ENCODE data around the gene EML6. TPM values are rescaled to one million over a fixed set of nuclear protein-coding genes. Genes with fewer than 3 reads are reported as not detected.
A peak's percentile ranks its signal among the peaks of the same experiment; 100 is the strongest.

EML6 gene
- total RNA-seq, 4 donors from 2014 or later, result 2.3 to 15.1 (median 4.1) TPM

DNA sequence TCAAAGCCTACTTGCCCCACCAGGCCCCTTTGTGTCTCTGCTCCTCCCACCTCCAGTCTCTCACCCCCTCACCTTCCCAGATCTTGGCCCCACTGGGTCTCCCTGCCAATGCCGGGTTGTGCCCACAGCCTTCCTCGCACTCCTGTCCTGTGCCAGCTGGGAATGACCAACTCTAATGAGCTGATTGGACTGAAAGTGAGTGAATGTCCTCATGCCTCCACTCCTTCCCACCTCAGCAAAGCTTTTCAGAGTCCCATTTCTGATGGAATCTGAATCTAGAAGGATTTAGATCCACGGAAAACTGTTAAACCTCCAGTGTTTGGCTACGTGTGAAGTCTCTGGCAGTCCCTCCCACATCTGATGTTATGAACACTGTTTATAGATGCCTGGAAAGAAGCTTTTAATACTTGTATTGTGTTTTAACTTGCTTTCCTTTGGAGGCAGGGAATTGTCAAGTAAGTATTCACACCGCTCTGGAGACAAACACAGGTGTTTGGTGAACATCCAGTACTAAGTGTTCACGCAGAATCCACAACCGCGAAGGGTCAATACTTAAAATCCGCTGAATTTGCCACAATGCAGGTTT, 222.9 kb downstream of the EML6 start:
- H3K36me3 ChIP-seq, result no peaks in the 10 kb centered on the region
- TF ChIP-seq POLR2A (IDR thresholded peaks at IDR 0.05) (no peak), CTCF (IDR thresholded peaks at IDR 0.05) (no peak), POLR2AphosphoS5 (IDR thresholded peaks at IDR 0.05) (no peak), EP300 (IDR thresholded peaks at IDR 0.05) (no peak)
- no peak for DNase-seq (ENCODE audit: low spot score in 2 of 2)
- no peaks in the 10 kb centered on the region for H3K9me3 ChIP-seq
- WGBS, result 43% methylated on average over 9 of the region's 9 CpGs
- H3K27ac ChIP-seq, result peak overlapping the region; percentile 86
- peak overlapping the region; percentile 1 for H3K4me3 ChIP-seq
- H3K27me3 ChIP-seq, result no peaks in the 10 kb centered on the region
- peaks cover 28% of the 10 kb centered on the region for H3K4me1 ChIP-seq

DNA sequence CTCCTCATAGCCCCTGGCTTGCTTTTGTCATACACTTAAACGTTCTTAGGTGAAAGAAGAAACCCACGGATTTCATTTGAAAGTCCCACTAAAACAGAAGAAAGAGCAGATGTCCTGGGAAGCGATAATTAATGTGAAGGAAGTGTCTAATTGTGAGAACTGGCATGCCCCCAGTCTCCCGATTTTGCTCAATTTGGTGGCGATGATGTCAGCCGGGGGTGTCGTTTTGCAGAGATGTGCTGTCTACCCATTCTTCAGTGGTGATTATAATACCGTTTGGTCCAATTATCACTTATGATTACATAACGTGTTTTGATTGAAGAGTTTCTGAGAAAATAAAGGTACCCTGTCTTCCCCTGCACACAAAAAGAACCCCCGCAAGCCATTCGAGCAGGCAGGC, 223.7 kb downstream of the EML6 start:
- H3K27me3 ChIP-seq, result no peaks in the 10 kb centered on the region
- H3K27ac ChIP-seq, result peak overlapping the region; percentile 86
- TF ChIP-seq EP300 (IDR thresholded peaks at IDR 0.05) (no peak), POLR2AphosphoS5 (IDR thresholded peaks at IDR 0.05) (no peak), CTCF (IDR thresholded peaks at IDR 0.05) (no peak), POLR2A (IDR thresholded peaks at IDR 0.05) (no peak)
- 57% methylated on average over 11 of the region's 11 CpGs for WGBS
- H3K9me3 ChIP-seq, result no peaks in the 10 kb centered on the region
- no peak overlapping the region for H3K4me3 ChIP-seq
- no peak for DNase-seq (ENCODE audit: low spot score in 2 of 2)
- peaks cover 28% of the 10 kb centered on the region for H3K4me1 ChIP-seq
- H3K36me3 ChIP-seq, result no peaks in the 10 kb centered on the region

GRCh38 chr2:54947646-54948045, 224.2 kb downstream of the EML6 start:
- H3K4me3 ChIP-seq, result no peak overlapping the region
- peak overlapping the region; percentile 86 for H3K27ac ChIP-seq
- WGBS, result 70% methylated on average over 9 of the region's 9 CpGs
- no peaks in the 10 kb centered on the region for H3K27me3 ChIP-seq
- no peak for DNase-seq (ENCODE audit: low spot score in 2 of 2)
- H3K4me1 ChIP-seq, result peaks cover 28% of the 10 kb centered on the region
- no peaks in the 10 kb centered on the region for H3K9me3 ChIP-seq
- TF ChIP-seq CTCF (IDR thresholded peaks at IDR 0.05) (no peak), EP300 (IDR thresholded peaks at IDR 0.05) (no peak), POLR2AphosphoS5 (IDR thresholded peaks at IDR 0.05) (no peak), POLR2A (IDR thresholded peaks at IDR 0.05) (no peak)
- no peaks in the 10 kb centered on the region for H3K36me3 ChIP-seq

DNA sequence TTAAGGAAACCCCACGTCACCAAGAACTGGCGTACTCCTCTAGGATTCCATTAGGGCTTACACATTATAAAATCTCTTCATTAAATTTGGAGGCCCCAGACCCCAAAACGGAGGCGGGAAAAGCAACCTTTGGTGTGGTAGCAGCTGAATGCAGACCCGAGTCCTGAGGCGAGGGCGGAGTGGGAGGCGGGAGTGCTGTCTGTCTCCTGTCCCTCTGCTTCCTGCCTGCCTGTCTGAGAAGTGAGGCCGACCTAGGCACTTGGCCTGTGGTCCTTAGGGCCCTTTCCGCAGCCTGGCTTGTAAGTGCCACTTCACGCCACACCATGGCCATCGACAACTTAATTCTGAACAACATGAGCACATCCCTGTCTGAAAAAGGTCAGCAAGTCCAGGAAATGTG, 224.7 kb downstream of the EML6 start:
- H3K4me1 ChIP-seq, result peaks cover 28% of the 10 kb centered on the region
- TF ChIP-seq EP300 (IDR thresholded peaks at IDR 0.05) (no peak), POLR2AphosphoS5 (IDR thresholded peaks at IDR 0.05) (no peak), POLR2A (IDR thresholded peaks at IDR 0.05) (no peak), CTCF (IDR thresholded peaks at IDR 0.05) (no peak)
- H3K27me3 ChIP-seq, result no peaks in the 10 kb centered on the region
- H3K36me3 ChIP-seq, result no peaks in the 10 kb centered on the region
- DNase-seq (ENCODE audit: low spot score in 2 of 2), result no peak
- no peak overlapping the region for H3K4me3 ChIP-seq
- H3K27ac ChIP-seq, result peak overlapping the region; percentile 86
- H3K9me3 ChIP-seq, result no peaks in the 10 kb centered on the region
- 94% methylated on average over 11 of the region's 12 CpGs for WGBS

- Histone ChIP-seq H3K4me3 (no peak overlapping the region), H3K27me3 (no peaks in the 10 kb centered on the region), H3K9me3 (no peaks in the 10 kb centered on the region), H3K36me3 (no peaks in the 10 kb centered on the region), H3K27ac (no peak overlapping the region), H3K4me1 (peaks cover 28% of the 10 kb centered on the region)
- DNase-seq (ENCODE audit: low spot score in 2 of 2), result no peak
- 93% methylated on average over 6 of the region's 6 CpGs for WGBS
- TF ChIP-seq POLR2AphosphoS5 (IDR thresholded peaks at IDR 0.05), result no peak
- TF ChIP-seq CTCF (IDR thresholded peaks at IDR 0.05), result no peak
- TF ChIP-seq POLR2A (IDR thresholded peaks at IDR 0.05), result no peak
- no peak for TF ChIP-seq EP300 (IDR thresholded peaks at IDR 0.05)
Observed at GRCh38 chr2:54949431-54949830, 226.0 kb downstream of the EML6 start.
